ENCODE data around the gene PROP1.

GRCh38 chr5:177992466-177992865 is 3.6 kb downstream of the PROP1 start:
- TF ChIP-seq ZNF274 (IDR thresholded peaks at IDR 0.05; ENCODE audit: low read depth, low read length) = no peak
- no peak for TF ChIP-seq YY1 (IDR thresholded peaks at IDR 0.05; ENCODE audit: insufficient read depth, insufficient read length)

Measured in NT2/D1 (cell line).